Measurements from ENCODE around the gene ALDH1B1.

ALDH1B1 gene

DNA sequence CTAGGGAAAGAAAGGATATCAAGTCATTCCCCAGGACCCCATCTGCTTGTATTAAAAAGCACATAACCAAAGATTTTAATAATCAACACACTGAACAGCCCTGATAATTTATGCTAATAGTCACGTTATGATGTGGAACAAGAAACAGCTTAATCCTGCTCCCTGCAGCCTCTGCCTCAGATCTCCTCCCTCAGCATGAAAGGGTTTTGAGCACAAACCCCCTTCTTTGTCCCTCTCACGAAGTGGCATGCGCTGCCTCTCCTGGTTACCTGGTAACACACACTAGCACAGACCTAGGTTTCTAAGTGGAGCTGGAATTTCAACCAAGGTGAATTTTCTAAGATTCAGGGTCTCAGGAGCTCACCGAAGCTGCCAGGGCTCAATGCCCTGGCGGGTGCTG lies 26.7 kb downstream of the ALDH1B1 start:
- no peaks in the 10 kb centered on the region for H3K79me2 ChIP-seq (ENCODE audit: insufficient read depth, low read length)
- DNase-seq (no peak), ATAC-seq (ENCODE audit: insufficient read depth, low read depth) (no peak)
- no peak overlapping the region for H3K27ac ChIP-seq (ENCODE audit: low read length)
- no peak overlapping the region for H2AFZ ChIP-seq (ENCODE audit: low read depth, low read length)
- H3K4me3 ChIP-seq (ENCODE audit: low read depth in 1 of 2, low read length in 2 of 2): no peak overlapping the region
- H3K36me3 ChIP-seq (ENCODE audit: insufficient read depth, low read length): no peaks in the 10 kb centered on the region
- H3K4me1 ChIP-seq (ENCODE audit: insufficient read depth, low read length): no peaks in the 10 kb centered on the region
- no peak overlapping the region for H3K4me2 ChIP-seq (ENCODE audit: insufficient read depth, low read length)
- no peaks in the 10 kb centered on the region for H4K20me1 ChIP-seq (ENCODE audit: insufficient read depth, low read length)
- H3K9ac ChIP-seq (ENCODE audit: low read depth, low read length): no peak overlapping the region
- H3K27me3 ChIP-seq (ENCODE audit: insufficient read depth, low read length, poor library complexity): no peaks in the 10 kb centered on the region
- no peak for TF ChIP-seq EZH2 (IDR thresholded peaks at IDR 0.05; ENCODE audit: borderline replicate concordance, low read depth, low read length, severe bottlenecking)
- no peaks in the 10 kb centered on the region for H3K9me3 ChIP-seq (ENCODE audit: insufficient read depth, low read length, severe bottlenecking)

DNA sequence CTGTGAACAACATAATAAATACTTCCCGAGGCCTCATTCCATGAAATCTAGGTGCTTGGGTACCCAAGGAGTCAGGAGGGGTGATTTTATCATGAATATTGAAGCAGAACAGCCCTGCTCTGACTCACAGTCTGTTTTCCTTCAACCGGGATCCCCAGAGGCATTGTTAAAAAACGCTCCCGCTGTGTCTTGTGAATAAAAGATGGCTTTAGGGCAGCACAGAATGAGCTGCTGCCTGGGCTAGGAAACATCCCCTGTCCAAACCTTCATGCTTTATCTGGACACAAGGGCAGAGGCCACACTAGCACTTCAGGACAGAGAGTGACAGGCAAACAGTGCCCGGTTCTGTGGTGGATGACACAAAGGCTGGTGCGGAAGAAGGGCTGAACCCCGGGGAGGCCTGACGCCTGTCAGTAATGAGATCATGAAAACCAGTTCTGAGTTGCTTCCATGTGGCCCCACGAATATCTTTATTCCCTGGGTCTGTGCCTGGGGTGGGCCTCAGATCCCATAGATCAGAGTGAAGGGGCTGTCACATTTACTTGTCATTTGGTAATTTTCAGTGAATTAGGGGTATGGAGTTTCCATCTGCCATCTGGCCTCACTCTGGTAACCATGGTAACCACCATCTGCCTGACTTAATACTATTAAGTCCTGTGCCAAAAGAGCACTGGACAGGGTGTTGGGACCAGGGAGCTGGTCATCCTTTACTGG lies 29.2 kb downstream of the ALDH1B1 start:
- DNase-seq (no peak), ATAC-seq (ENCODE audit: insufficient read depth, low read depth) (no peak)
- Histone ChIP-seq H3K27me3 (ENCODE audit: insufficient read depth, low read length, poor library complexity) (no peaks in the 10 kb centered on the region), H3K79me2 (ENCODE audit: insufficient read depth, low read length) (no peaks in the 10 kb centered on the region), H3K27ac (ENCODE audit: low read length) (no peak overlapping the region), H3K4me3 (ENCODE audit: low read depth in 1 of 2, low read length in 2 of 2) (no peak overlapping the region), H4K20me1 (ENCODE audit: insufficient read depth, low read length) (no peaks in the 10 kb centered on the region), H3K9me3 (ENCODE audit: insufficient read depth, low read length, severe bottlenecking) (no peaks in the 10 kb centered on the region), H3K4me1 (ENCODE audit: insufficient read depth, low read length) (no peaks in the 10 kb centered on the region), H3K9ac (ENCODE audit: low read depth, low read length) (no peak overlapping the region), H2AFZ (ENCODE audit: low read depth, low read length) (no peak overlapping the region), H3K4me2 (ENCODE audit: insufficient read depth, low read length) (no peak overlapping the region), H3K36me3 (ENCODE audit: insufficient read depth, low read length) (no peaks in the 10 kb centered on the region)
- TF ChIP-seq EZH2 (IDR thresholded peaks at IDR 0.05; ENCODE audit: borderline replicate concordance, low read depth, low read length, severe bottlenecking) (no peak), CTCF (IDR thresholded peaks at IDR 0.05; ENCODE audit: borderline replicate concordance, extremely low read depth, low read length, poor library complexity, severe bottlenecking) (no peak)

DNA sequence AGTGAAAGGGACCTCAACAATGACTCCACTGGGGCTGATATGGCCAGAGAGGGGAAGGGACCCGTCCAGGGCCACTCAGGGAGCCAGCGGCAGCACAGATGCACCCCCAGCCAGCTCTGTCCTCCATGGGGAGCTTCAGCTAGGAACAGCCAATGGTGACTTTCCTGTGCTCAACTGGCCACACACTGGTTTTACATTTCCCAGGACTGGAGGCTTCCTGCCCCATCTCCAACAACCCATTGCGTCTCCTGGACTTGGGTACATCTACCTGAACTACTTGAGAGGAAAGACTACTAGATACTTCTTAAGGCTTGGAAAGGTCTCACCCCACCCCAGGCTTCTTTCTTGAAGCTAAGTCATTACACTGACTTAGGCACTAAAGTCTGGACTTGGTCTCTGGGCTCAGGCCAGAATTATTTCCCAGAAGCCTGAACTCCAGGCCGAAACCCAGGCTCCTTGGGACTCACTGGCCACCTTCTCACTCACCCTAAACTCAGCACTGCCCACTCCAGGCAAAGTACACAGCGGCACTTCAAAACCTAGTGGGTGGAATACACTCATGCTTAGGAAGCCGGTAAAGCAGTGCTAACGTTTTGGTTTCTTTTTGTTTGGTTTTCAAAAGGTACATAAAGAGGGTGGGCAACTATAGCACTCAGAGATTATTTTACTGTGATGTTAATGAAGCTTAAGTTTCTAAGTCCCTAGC lies 30.2 kb downstream of the ALDH1B1 start:
- no peak overlapping the region for H3K9ac ChIP-seq (ENCODE audit: low read depth, low read length)
- H2AFZ ChIP-seq (ENCODE audit: low read depth, low read length): no peak overlapping the region
- H3K4me2 ChIP-seq (ENCODE audit: insufficient read depth, low read length): no peak overlapping the region
- H3K36me3 ChIP-seq (ENCODE audit: insufficient read depth, low read length): no peaks in the 10 kb centered on the region
- no peak overlapping the region for H3K4me3 ChIP-seq (ENCODE audit: low read depth in 1 of 2, low read length in 2 of 2)
- no peaks in the 10 kb centered on the region for H4K20me1 ChIP-seq (ENCODE audit: insufficient read depth, low read length)
- no peaks in the 10 kb centered on the region for H3K79me2 ChIP-seq (ENCODE audit: insufficient read depth, low read length)
- TF ChIP-seq CTCF (IDR thresholded peaks at IDR 0.05; ENCODE audit: borderline replicate concordance, extremely low read depth, low read length, poor library complexity, severe bottlenecking): no peak
- TF ChIP-seq EZH2 (IDR thresholded peaks at IDR 0.05; ENCODE audit: borderline replicate concordance, low read depth, low read length, severe bottlenecking): no peak
- DNase-seq: no peak
- no peaks in the 10 kb centered on the region for H3K4me1 ChIP-seq (ENCODE audit: insufficient read depth, low read length)
- ATAC-seq (ENCODE audit: insufficient read depth, low read depth): no peak
- no peaks in the 10 kb centered on the region for H3K9me3 ChIP-seq (ENCODE audit: insufficient read depth, low read length, severe bottlenecking)
- no peaks in the 10 kb centered on the region for H3K27me3 ChIP-seq (ENCODE audit: insufficient read depth, low read length, poor library complexity)
- no peak overlapping the region for H3K27ac ChIP-seq (ENCODE audit: low read length)

DNA sequence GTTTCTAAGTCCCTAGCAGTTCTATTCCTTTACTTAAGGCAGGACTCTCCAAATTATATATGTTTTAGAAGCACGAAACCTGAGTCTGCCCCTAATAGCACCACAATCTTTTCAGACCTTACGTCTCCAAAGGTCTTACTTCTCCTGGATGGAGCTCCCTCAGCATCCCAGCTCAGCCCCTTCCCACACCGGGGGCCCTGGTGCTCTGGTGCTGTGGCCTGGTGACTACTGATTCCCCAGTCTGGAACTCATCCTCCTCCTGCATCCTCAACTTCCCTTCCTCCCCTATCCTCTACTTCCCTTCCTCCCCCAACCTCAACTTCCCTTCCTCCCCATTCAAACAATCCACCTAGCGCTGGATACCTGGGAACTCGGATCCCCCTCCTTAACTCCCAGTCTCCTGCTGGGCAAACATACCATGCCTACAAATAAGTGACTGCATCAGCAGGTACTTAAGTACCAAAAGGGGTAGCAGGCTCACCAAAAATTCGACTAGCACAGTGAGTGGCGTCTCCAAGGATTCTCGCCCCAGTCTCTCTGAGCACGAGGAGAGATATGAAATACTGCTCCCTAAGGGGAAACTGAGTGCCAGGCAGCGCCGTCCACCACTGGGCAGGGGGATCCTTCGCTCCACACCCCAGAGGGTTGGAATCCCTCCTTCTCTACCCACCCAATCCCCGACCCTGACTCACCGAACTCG lies 30.9 kb downstream of the ALDH1B1 start:
- H3K27ac ChIP-seq (ENCODE audit: low read length): no peak overlapping the region
- H3K27me3 ChIP-seq (ENCODE audit: insufficient read depth, low read length, poor library complexity): no peaks in the 10 kb centered on the region
- no peak overlapping the region for H2AFZ ChIP-seq (ENCODE audit: low read depth, low read length)
- no peaks in the 10 kb centered on the region for H3K9me3 ChIP-seq (ENCODE audit: insufficient read depth, low read length, severe bottlenecking)
- no peaks in the 10 kb centered on the region for H3K36me3 ChIP-seq (ENCODE audit: insufficient read depth, low read length)
- H3K79me2 ChIP-seq (ENCODE audit: insufficient read depth, low read length): no peaks in the 10 kb centered on the region
- DNase-seq (no peak), ATAC-seq (ENCODE audit: insufficient read depth, low read depth) (no peak)
- no peak for TF ChIP-seq EZH2 (IDR thresholded peaks at IDR 0.05; ENCODE audit: borderline replicate concordance, low read depth, low read length, severe bottlenecking)
- TF ChIP-seq CTCF (IDR thresholded peaks at IDR 0.05; ENCODE audit: borderline replicate concordance, extremely low read depth, low read length, poor library complexity, severe bottlenecking): no peak
- H4K20me1 ChIP-seq (ENCODE audit: insufficient read depth, low read length): no peaks in the 10 kb centered on the region
- no peak overlapping the region for H3K4me3 ChIP-seq (ENCODE audit: low read depth in 1 of 2, low read length in 2 of 2)
- no peak overlapping the region for H3K4me2 ChIP-seq (ENCODE audit: insufficient read depth, low read length)
- H3K4me1 ChIP-seq (ENCODE audit: insufficient read depth, low read length): no peaks in the 10 kb centered on the region
- H3K9ac ChIP-seq (ENCODE audit: low read depth, low read length): no peak overlapping the region

Measured in DND-41 (cell line).